ENCODE results near the gene RBMS1. TPM values are rescaled to one million over a fixed set of nuclear protein-coding genes. Genes with fewer than 3 reads are reported as not detected.

The RBMS1 gene
- total and polyA plus RNA-seq, 2 experiments from 2014 or later: 55.5 to 94.8 TPM

DNA sequence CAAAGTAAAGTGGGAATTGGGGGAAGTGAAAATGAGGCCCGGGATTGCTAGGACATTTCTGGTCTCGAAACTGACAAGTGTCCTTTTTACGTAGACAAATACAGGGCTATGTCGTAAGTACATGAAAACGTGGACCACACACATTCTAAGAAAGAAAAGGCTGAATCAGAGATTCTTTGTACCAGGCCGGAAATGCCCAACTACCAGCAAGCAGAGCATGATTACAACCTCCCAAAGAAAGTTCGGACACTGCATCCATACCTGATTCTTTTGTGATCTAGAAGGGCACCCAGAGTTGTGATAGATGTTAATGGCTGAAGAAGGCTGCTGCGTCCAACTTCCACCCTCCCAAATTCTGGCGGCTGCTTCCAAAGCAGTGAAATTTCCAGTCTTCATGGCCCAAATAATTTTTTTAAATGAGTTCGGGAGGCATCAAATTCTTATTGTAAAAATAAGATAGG, 1.7 kb downstream of the RBMS1 start:
- Histone ChIP-seq H2AFZ (no peak overlapping the region; the same call in 1 of the 2 replicates), H3K4me1 (ENCODE audit: insufficient read depth) (peaks cover 40% of the 10 kb centered on the region), H3F3A (replicated peaks; ENCODE audit: low read depth) (no peaks in the 10 kb centered on the region), H3K79me2 (replicated peaks; ENCODE audit: insufficient read depth) (peaks cover 56% of the 10 kb centered on the region), H3K27ac (ENCODE audit: low read depth) (peak overlapping the region; percentile 86), H3K4me2 (peak overlapping the region; percentile 82), H3K36me3 (ENCODE audit: insufficient read depth) (no peaks in the 10 kb centered on the region), H4K20me1 (replicated peaks; ENCODE audit: insufficient read depth) (no peaks in the 10 kb centered on the region), H3K9me2 (ENCODE audit: insufficient read depth) (no peaks in the 10 kb centered on the region), H3K4me3 (peak overlapping the region; percentile 74), H3K27me3 (ENCODE audit: insufficient read depth) (no peaks in the 10 kb centered on the region)
- peak; percentile 57 for DNase-seq (ENCODE audit: low spot score)
- Mint-ChIP-seq H3K9me3 (no peaks in the 10 kb centered on the region), H3K4me3 (peak overlapping the region; percentile 84), H3K27me3 (ENCODE audit: insufficient read depth, low read depth, poor library complexity) (no peaks in the 10 kb centered on the region), H3K4me1 (peaks cover 49% of the 10 kb centered on the region), H3K27ac (peak overlapping the region; percentile 76), H3K36me3 (ENCODE audit: low read depth) (no peaks in the 10 kb centered on the region)
- TF ChIP-seq STAT1 (IDR thresholded peaks at IDR 0.05; ENCODE audit: unreplicated experiment) (no peak), EZH2 (IDR thresholded peaks at IDR 0.05; ENCODE audit: low read depth, unreplicated experiment) (no peak), JUNB (IDR thresholded peaks at IDR 0.05; ENCODE audit: unreplicated experiment) (no peak), POLR2AphosphoS5 (IDR thresholded peaks at IDR 0.05; ENCODE audit: low read depth) (no peak), EZH2phosphoT487 (IDR thresholded peaks at IDR 0.05; ENCODE audit: unreplicated experiment) (no peak), ZNF114 (CRISPR knock-in tag; IDR thresholded peaks at IDR 0.05) (no peak), NANOG (IDR thresholded peaks at IDR 0.05; ENCODE audit: borderline replicate concordance) (no peak), ZNF331 (CRISPR knock-in tag; IDR thresholded peaks at IDR 0.05; ENCODE audit: low read depth) (no peak), CREB1 (CRISPR knock-in tag; IDR thresholded peaks at IDR 0.05; ENCODE audit: low read depth) (no peak)
- TF ChIP-seq, protein P1, sequence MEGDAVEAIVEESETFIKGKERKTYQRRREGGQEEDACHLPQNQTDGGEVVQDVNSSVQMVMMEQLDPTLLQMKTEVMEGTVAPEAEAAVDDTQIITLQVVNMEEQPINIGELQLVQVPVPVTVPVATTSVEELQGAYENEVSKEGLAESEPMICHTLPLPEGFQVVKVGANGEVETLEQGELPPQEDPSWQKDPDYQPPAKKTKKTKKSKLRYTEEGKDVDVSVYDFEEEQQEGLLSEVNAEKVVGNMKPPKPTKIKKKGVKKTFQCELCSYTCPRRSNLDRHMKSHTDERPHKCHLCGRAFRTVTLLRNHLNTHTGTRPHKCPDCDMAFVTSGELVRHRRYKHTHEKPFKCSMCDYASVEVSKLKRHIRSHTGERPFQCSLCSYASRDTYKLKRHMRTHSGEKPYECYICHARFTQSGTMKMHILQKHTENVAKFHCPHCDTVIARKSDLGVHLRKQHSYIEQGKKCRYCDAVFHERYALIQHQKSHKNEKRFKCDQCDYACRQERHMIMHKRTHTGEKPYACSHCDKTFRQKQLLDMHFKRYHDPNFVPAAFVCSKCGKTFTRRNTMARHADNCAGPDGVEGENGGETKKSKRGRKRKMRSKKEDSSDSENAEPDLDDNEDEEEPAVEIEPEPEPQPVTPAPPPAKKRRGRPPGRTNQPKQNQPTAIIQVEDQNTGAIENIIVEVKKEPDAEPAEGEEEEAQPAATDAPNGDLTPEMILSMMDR (conservative IDR thresholded peaks at IDR 0.05; ENCODE audit: low read depth in 2 of 2): no peak
- TF ChIP-seq, protein P2, sequence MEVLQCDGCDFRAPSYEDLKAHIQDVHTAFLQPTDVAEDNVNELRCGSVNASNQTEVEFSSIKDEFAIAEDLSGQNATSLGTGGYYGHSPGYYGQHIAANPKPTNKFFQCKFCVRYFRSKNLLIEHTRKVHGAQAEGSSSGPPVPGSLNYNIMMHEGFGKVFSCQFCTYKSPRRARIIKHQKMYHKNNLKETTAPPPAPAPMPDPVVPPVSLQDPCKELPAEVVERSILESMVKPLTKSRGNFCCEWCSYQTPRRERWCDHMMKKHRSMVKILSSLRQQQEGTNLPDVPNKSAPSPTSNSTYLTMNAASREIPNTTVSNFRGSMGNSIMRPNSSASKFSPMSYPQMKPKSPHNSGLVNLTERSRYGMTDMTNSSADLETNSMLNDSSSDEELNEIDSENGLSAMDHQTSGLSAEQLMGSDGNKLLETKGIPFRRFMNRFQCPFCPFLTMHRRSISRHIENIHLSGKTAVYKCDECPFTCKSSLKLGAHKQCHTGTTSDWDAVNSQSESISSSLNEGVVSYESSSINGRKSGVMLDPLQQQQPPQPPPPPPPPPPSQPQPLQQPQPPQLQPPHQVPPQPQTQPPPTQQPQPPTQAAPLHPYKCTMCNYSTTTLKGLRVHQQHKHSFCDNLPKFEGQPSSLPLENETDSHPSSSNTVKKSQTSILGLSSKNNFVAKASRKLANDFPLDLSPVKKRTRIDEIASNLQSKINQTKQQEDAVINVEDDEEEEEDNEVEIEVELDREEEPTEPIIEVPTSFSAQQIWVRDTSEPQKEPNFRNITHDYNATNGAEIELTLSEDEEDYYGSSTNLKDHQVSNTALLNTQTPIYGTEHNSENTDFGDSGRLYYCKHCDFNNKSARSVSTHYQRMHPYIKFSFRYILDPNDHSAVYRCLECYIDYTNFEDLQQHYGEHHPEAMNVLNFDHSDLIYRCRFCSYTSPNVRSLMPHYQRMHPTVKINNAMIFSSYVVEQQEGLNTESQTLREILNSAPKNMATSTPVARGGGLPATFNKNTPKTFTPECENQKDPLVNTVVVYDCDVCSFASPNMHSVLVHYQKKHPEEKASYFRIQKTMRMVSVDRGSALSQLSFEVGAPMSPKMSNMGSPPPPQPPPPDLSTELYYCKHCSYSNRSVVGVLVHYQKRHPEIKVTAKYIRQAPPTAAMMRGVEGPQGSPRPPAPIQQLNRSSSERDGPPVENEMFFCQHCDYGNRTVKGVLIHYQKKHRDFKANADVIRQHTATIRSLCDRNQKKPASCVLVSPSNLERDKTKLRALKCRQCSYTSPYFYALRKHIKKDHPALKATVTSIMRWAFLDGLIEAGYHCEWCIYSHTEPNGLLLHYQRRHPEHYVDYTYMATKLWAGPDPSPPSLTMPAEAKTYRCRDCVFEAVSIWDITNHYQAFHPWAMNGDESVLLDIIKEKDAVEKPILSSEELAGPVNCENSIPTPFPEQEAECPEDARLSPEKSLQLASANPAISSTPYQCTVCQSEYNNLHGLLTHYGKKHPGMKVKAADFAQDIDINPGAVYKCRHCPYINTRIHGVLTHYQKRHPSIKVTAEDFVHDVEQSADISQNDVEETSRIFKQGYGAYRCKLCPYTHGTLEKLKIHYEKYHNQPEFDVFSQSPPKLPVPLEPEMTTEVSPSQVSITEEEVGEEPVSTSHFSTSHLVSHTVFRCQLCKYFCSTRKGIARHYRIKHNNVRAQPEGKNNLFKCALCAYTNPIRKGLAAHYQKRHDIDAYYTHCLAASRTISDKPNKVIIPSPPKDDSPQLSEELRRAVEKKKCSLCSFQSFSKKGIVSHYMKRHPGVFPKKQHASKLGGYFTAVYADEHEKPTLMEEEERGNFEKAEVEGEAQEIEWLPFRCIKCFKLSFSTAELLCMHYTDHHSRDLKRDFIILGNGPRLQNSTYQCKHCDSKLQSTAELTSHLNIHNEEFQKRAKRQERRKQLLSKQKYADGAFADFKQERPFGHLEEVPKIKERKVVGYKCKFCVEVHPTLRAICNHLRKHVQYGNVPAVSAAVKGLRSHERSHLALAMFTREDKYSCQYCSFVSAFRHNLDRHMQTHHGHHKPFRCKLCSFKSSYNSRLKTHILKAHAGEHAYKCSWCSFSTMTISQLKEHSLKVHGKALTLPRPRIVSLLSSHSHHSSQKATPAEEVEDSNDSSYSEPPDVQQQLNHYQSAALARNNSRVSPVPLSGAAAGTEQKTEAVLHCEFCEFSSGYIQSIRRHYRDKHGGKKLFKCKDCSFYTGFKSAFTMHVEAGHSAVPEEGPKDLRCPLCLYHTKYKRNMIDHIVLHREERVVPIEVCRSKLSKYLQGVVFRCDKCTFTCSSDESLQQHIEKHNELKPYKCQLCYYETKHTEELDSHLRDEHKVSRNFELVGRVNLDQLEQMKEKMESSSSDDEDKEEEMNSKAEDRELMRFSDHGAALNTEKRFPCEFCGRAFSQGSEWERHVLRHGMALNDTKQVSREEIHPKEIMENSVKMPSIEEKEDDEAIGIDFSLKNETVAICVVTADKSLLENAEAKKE (CRISPR knock-in tag; IDR thresholded peaks at IDR 0.05): no peak
- TF ChIP-seq, protein P3, sequence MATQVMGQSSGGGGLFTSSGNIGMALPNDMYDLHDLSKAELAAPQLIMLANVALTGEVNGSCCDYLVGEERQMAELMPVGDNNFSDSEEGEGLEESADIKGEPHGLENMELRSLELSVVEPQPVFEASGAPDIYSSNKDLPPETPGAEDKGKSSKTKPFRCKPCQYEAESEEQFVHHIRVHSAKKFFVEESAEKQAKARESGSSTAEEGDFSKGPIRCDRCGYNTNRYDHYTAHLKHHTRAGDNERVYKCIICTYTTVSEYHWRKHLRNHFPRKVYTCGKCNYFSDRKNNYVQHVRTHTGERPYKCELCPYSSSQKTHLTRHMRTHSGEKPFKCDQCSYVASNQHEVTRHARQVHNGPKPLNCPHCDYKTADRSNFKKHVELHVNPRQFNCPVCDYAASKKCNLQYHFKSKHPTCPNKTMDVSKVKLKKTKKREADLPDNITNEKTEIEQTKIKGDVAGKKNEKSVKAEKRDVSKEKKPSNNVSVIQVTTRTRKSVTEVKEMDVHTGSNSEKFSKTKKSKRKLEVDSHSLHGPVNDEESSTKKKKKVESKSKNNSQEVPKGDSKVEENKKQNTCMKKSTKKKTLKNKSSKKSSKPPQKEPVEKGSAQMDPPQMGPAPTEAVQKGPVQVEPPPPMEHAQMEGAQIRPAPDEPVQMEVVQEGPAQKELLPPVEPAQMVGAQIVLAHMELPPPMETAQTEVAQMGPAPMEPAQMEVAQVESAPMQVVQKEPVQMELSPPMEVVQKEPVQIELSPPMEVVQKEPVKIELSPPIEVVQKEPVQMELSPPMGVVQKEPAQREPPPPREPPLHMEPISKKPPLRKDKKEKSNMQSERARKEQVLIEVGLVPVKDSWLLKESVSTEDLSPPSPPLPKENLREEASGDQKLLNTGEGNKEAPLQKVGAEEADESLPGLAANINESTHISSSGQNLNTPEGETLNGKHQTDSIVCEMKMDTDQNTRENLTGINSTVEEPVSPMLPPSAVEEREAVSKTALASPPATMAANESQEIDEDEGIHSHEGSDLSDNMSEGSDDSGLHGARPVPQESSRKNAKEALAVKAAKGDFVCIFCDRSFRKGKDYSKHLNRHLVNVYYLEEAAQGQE (IDR thresholded peaks at IDR 0.05; ENCODE audit: unreplicated experiment): no peak
- TF ChIP-seq, protein P4, sequence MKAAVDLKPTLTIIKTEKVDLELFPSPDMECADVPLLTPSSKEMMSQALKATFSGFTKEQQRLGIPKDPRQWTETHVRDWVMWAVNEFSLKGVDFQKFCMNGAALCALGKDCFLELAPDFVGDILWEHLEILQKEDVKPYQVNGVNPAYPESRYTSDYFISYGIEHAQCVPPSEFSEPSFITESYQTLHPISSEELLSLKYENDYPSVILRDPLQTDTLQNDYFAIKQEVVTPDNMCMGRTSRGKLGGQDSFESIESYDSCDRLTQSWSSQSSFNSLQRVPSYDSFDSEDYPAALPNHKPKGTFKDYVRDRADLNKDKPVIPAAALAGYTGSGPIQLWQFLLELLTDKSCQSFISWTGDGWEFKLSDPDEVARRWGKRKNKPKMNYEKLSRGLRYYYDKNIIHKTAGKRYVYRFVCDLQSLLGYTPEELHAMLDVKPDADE (IDR thresholded peaks at IDR 0.05): no peak
- 0 out of 3 replicates have a peak, but pooled peaks have one; percentile 1 for ATAC-seq

Data from GM23338 (cell line).